GM21381 (cell line): ENCODE measurements around the gene SLC16A11.
"Not testable (repeated sequence)": the region's sequence is repeated elsewhere in the genome, so short reads cannot be mapped to it uniquely, and the experiment has no call there.

Experiments used
- ATAC-seq: cut with Tn5 transposase; IDR thresholded peaks from one replicate; pipeline ENCODE4 v1.9.1; 2021; ENCODE audit warnings: mild to moderate bottlenecking, moderate library complexity; ENCODE audit not compliant: unreplicated experiment

The SLC16A11 gene

DNA sequence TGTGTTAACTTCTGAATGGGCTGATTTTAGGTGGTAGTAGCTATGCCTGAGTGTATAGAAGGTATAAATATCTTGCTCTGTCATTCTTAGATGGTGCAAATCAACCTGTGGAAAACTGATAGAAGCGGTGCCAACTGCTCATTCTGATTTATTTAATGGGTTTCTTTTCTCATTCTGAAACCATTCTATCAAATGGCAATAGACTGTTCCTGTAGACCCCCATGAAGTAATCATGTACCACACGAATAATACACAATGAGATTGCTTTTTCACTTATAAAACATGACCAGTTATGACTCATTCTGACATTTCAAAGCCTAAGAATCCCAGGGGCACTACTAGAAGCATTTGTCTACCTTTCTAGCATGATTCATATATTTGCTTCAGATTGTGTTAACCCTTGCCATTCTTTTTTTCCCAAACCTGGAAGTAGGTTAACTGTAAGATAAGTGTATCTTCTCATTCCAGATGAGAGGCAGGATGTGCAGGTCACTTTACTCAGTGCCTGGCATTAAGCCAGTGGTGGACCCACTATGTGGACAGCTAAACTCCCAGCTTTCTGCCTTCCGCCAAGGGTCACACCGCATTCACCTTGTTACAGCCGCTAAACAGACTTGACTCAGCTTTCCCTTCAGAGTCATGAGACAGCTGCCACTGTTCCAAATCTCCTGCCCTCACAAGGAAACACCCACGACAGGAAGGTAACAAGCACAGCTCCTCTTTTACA lies 16.4 kb upstream of the SLC16A11 start:
- no peak for ATAC-seq

GRCh38 chr17:7058831-7059447 lies 15.0 kb upstream of the SLC16A11 start:
- no peak for ATAC-seq

DNA sequence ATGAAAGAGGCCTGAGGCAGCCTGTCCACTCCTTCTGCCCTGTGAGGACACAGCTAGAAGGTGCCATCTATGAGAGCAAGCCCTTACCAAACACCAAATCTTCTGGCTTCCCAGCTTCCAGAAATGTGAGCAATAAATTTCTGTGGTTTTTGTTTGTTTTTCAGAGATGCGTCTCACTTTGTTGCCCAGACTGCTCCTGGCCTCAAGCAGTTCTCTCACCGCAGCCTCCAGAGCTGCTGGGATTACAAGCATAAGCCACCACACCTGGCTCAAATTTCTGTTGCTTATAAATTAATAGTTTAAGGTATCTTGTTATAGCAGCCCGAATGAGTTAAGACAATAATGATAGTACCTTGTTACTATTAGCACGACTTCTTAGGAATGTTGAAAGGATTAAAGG lies 12.5 kb upstream of the SLC16A11 start:
- ATAC-seq: no peak

DNA sequence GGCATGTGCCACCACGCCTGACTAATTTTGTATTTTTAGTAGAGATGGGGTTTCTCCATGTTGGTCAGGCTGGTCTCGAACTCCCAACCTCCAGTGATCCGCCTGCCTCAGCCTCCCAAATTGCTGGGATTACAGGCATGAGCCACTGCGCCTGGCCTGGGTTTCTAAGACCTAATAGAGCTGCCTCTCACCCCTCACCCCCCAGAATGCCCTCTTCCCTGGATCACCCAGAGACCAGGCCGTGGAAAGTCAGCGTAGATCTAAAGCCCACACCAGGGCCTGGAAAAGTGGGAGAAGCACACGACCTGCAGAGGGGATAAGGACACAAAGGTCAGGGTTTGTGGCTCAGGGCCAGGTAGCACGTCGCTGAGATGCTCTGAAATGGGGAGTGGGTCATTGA lies 6.7 kb upstream of the SLC16A11 start:
- not testable (repeated sequence) for ATAC-seq

DNA sequence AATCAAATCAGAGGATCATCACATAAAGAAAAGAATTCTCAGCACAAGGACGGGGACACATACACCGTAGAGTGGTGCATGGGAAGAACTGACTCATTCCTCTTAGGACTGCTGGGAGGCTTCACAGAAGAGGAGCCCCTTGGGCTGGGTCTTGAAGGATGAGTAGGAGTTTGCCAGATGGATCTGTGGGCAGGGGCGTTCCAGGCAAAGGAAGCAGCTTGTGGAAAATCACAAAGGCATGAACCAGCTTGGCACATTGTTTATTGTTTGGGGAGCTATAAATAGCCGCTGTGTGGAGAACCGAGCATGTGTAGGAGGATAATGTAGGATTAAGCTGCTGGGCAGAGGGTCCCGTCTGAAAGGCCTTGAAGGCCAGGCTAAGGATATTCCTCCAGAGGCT lies 5.1 kb upstream of the SLC16A11 start:
- ATAC-seq: no peak

DNA sequence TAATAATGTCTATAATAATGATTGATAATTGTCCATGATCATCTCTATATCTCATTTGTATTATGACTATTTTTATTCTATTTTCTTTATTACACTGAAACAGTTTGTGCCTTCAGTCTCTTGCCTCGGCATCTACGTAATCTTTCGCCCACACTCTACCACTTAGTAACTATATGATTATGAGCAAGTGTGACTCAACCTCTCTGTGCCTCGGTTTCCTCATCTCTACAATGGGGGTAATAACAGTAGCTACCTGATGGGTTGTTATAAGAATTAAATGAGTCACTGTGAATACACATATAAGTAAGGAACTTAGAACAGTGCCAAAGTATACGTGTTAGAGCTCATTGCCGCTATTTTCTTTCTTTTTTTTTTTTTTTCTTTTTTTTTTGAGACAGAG lies 3.7 kb upstream of the SLC16A11 start:
- ATAC-seq: no peak

GRCh38 chr17:7046725-7047397 lies 3.0 kb upstream of the SLC16A11 start:
- ATAC-seq: not testable (repeated sequence)

DNA sequence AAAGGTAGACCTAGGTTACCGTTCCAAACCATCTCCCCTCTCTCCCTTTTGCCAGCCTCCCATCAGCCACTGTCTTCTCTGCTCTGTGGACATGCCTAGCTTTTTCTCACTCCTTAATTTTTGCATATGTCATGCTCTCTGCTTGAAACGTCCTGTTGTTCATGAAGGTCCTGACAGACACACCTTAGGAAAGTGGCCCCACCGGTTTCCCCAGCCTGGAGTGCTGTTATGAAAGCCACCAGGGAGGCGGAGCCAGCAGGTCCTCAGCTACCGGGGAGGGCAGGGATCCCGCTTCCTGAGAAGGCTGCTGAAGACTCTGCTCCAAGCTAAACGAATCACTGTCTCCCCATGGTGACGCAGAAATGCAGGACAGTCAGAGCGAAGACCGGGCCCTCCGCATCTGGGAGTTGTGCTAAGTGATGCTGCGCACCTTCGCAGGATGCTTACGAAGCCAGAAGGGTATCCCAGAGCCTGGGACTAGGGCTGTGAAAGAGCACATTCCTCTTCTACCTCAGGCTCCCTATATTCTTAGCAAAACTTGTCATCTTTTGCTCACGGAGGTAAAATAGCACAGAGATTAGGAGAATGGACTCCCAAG lies 2.3 kb upstream of the SLC16A11 start:
- ATAC-seq: no peak

- ATAC-seq: no peak
Observed at GRCh38 chr17:7045492-7046126, 1.7 kb upstream of the SLC16A11 start.

GRCh38 chr17:7043182-7043496 lies 753 bp downstream of the SLC16A11 start:
- no peak for ATAC-seq

- ATAC-seq: no peak
Observed at GRCh38 chr17:7042501-7043181, 1.3 kb downstream of the SLC16A11 start.

- ATAC-seq: no peak
Observed at GRCh38 chr17:7041607-7042500, 2.0 kb downstream of the SLC16A11 start.

- no peak for ATAC-seq
Observed at GRCh38 chr17:7039832-7040231, 4.1 kb downstream of the SLC16A11 start.

GRCh38 chr17:7038025-7038862 lies 5.6 kb downstream of the SLC16A11 start:
- ATAC-seq: no peak

DNA sequence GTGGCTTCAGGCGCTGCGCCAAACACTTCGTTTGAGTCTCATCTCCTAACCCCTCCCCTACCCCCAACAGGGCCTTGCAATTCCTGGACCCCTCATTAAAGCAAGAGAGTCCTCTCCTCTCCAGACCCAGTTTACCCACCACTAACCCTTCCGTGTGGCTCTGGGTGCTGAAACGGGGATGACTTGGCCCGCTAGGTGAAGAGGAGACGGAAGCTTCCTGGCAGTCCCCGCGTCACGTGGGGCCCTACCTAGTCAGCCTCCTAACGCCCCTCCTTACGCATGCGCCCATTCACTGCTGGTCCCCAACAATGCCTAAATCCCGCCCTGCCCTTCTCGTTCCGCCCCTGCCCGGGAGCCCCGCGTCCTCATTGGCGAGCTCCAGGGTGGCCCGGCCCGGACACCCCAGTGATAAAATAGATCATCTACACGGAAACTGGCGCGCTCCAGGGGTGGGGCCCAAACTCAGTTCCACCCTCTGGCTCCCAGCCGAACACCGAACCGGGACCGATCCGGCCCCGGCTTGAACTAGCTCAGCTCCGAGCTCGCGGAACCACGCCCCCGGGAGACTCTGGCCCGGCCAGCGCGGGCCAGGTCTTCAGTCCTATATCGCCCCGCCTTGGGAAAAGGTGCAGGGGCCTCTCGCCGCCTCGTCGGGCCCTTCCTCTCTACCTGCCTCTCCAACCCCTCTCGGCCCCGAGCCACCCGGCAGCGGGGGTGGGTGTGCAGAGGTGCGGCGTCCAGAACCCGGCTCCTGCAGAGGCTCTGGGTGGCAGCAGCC lies 8.1 kb downstream of the SLC16A11 start, which contains the start of gene SLC16A13:
TSS of gene SLC16A13 (plus strand) at position 425 of the 778 bp plus-strand sequence. CDS start 368 bp downstream, outside the sequence.
- ATAC-seq: peak; percentile 91

DNA sequence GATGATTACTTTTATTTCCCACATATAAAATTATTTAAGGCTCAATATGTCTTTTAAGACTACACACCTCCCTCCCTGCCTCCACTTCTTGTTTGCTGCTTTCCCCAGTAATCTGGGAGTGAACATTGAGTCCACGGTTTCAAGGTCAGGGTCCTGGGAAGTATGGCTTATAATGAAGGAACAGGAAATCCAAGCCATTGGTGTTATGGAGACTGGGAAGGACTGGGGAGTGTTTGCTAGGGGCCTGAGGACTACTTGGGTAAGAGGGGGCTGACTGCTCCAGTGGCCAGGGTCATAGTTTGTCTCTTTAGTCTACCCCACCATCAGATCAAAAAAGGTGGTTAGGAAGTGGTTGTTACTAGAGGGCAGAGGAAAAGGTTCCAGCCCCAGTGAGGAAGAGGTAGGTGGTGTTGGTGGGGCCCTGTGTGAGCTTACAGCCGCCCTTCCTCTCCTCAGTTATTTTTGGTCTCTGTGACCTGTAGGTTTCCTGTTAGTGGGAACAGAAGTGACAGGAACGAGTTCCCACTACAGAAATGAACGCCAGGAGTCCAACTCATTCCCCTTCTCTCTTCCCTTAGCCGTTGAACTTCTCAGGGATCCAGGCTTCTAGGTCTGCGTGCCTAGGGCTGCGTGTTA lies 8.8 kb downstream of the SLC16A11 start:
- ATAC-seq: peak; percentile 4

GRCh38 chr17:7029659-7030058 lies 14.2 kb downstream of the SLC16A11 start:
- ATAC-seq: no peak

GRCh38 chr17:7029096-7029495 lies 14.8 kb downstream of the SLC16A11 start:
- ATAC-seq: no peak
